Thyroid gland (tissue), 4 donors: ENCODE data around the gene ANKHD1. TPM values are rescaled to one million over a fixed set of nuclear protein-coding genes. Genes with fewer than 3 reads are reported as not detected.

Experiments used
- DNase-seq, 2 donors: peaks; one replicate each; pipeline ENCODE4 v3.0.0-alpha.2; 2019
- H3K27ac ChIP-seq, 3 donors: fragments of 200-600 bp; sonication (generic); 1 replicate in 2 of 3; 2 replicates in 1 of 3; pipeline ENCODE4 v1.5.1; 2016 to 2019; ENCODE audit warnings: mild to moderate bottlenecking in 1 of 3, moderate library complexity in 1 of 3
- H3K27me3 ChIP-seq: fragments of 200-600 bp; sonication (generic); one replicate; pipeline ENCODE4 v1.5.1; 2019
- H3K36me3 ChIP-seq, 2 donors: fragments of 200-600 bp; sonication (generic); one replicate each; pipeline ENCODE4 v1.5.1; 2016 to 2019
- H3K4me1 ChIP-seq, 2 donors: fragments of 200-600 bp; sonication (generic); one replicate each; pipeline ENCODE4 v1.5.1; 2017 to 2019
- H3K4me3 ChIP-seq, 3 donors: fragments of 200-600 bp; sonication (generic); replicated peaks in 1 of 3; 1 replicate in 2 of 3; 2 replicates in 1 of 3; pipeline ENCODE4 v1.5.1; 2016; ENCODE audit warnings: mild to moderate bottlenecking in 1 of 3
- H3K9me3 ChIP-seq: fragments of 200-600 bp; sonication (generic); one replicate; pipeline ENCODE4 v1.5.1; 2017
- CTCF ChIP-seq, 6 experiments: fragments of 200-600 bp in 3 of 6; fragments of 450-650 bp in 3 of 6; sonication (generic) in 3 of 6; IDR thresholded peaks; one replicate each; pipeline ENCODE4 v1.5.1; 2016 to 2019; ENCODE audit warnings: antibody characterized with exemption in 6 of 6, mild to moderate bottlenecking in 2 of 6, inconsistent platforms in 1 of 6, moderate library complexity in 1 of 6
- POLR2A ChIP-seq, 2 donors: fragments of 450-650 bp; IDR thresholded peaks; one replicate each; pipeline ENCODE4 v1.6.1; 2017; ENCODE audit warnings: antibody characterized with exemption in 2 of 2, mild to moderate bottlenecking in 2 of 2, moderate library complexity in 1 of 2
- WGBS, 2 donors: methylation state at CpG; one replicate each; pipeline ENCODE4 v1.1.5; 2017; 5-methylcytosine and 5-hydroxymethylcytosine counted together
- intact Hi-C: fragments of 100-400 bp; cut with DNase I; formaldehyde crosslinking; loops from one replicate; pipeline ENCODE4 v1.15.1; 2023
- total RNA-seq, 4 donors: library from RNA; depleted of rRNA; stranded (reverse); fragments of >200 nt; gene quantifications; one replicate each; pipeline ENCODE4 v1.2.3, GENCODE V29; 2016

The ANKHD1 gene
- total RNA-seq, 4 donors from 2014 or later: 148 to 247 (median 163) TPM

DNA sequence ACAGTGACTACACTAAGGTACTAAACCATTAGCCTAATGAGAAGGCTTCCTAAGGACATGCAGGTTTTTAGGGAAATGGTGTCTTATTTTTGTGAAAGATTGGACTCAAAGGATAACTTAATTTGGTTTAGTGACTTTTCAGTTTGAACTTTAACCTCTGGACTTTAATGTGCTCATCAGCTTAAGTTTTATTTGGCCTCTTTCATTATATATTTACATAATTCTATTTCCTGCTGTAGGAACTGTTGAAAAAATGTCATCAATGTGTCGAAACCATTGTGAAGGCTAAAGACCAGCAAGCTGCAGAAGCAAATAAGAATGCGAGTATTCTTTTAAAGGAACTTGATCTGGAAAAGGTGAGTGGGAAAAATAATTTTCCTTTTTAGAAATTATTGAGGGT, 111.5 kb downstream of the ANKHD1 start:
- Histone ChIP-seq H3K27ac (no peak overlapping the region), H3K36me3 (peaks cover 34 to 53% of the 10 kb centered on the region in 2 donors), H3K4me1 (no peaks in the 10 kb centered on the region), H3K4me3 (no peak overlapping the region), H3K27me3 (no peaks in the 10 kb centered on the region), H3K9me3 (no peaks in the 10 kb centered on the region)
- DNase-seq: no peak
- intact Hi-C loops: no loop called here
- TF ChIP-seq CTCF (IDR thresholded peaks at IDR 0.05) (no peak), POLR2A (IDR thresholded peaks at IDR 0.05) (no peak)
- WGBS, 2 donors: 96 to 97% methylated on average over 2 of the region's 2 CpGs

- no peaks in the 10 kb centered on the region for H3K4me1 ChIP-seq
- H3K36me3 ChIP-seq: peaks cover 40 to 42% of the 10 kb centered on the region in 2 donors
- no peak overlapping the region for H3K27ac ChIP-seq
- 91 to 97% methylated on average over 2 of the region's 2 CpGs for WGBS, 2 donors
- H3K27me3 ChIP-seq: no peaks in the 10 kb centered on the region
- TF ChIP-seq POLR2A (IDR thresholded peaks at IDR 0.05): no peak
- TF ChIP-seq CTCF (IDR thresholded peaks at IDR 0.05): no peak
- no peak overlapping the region for H3K4me3 ChIP-seq
- intact Hi-C loops: no loop called here
- no peaks in the 10 kb centered on the region for H3K9me3 ChIP-seq
- no peak for DNase-seq
Observed at GRCh38 chr5:140524003-140524402, 122.4 kb downstream of the ANKHD1 start.

- Histone ChIP-seq H3K4me1 (no peaks in the 10 kb centered on the region), H3K36me3 (peaks cover 40 to 55% of the 10 kb centered on the region in 2 donors)
- intact Hi-C loops: no loop called here
Observed at GRCh38 chr5:140540227-140540626, 138.6 kb downstream of the ANKHD1 start.

DNA sequence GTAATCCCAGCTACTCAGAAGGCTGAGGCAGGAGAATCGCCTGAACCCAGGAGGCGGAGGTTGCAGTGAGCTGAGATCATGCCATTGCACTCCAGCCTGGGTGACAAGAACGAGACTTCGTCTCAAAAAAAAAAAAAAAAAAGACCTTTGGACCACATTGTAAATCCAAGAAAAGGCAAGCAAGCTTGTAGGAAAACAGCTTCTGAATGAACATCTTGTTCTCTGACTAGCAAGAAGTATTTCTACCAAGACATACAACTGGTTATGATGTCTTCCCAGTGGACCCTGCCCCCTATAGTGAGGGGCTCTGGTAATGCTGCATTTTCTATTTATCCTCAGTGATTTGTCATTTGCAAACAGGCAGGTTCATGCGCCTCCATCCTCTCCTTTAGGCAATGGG, 141.3 kb downstream of the ANKHD1 start:
- intact Hi-C loops: no loop called here
- no peak for DNase-seq
- Histone ChIP-seq H3K4me1 (peaks cover 8 to 12% of the 10 kb centered on the region in 2 donors), H3K27me3 (no peaks in the 10 kb centered on the region), H3K36me3 (peaks cover 32 to 39% of the 10 kb centered on the region in 2 donors), H3K4me3 (no peak overlapping the region), H3K9me3 (no peaks in the 10 kb centered on the region), H3K27ac (no peak overlapping the region)
- 93 to 99% methylated on average over 5 of the region's 5 CpGs for WGBS, 2 donors
- TF ChIP-seq POLR2A (IDR thresholded peaks at IDR 0.05) (no peak), CTCF (IDR thresholded peaks at IDR 0.05) (no peak)

More at GRCh38 chr5:140540227-140540626, 138.6 kb downstream of the ANKHD1 start:
- no peaks in the 10 kb centered on the region for H3K27me3 ChIP-seq
- no peak for DNase-seq
- H3K4me3 ChIP-seq: no peak overlapping the region
- 95 to 98% methylated on average over 1 of the region's 1 CpG for WGBS, 2 donors
- H3K27ac ChIP-seq: no peak overlapping the region
- TF ChIP-seq POLR2A (IDR thresholded peaks at IDR 0.05) (no peak), CTCF (IDR thresholded peaks at IDR 0.05) (no peak)
- H3K9me3 ChIP-seq: no peaks in the 10 kb centered on the region

DNA sequence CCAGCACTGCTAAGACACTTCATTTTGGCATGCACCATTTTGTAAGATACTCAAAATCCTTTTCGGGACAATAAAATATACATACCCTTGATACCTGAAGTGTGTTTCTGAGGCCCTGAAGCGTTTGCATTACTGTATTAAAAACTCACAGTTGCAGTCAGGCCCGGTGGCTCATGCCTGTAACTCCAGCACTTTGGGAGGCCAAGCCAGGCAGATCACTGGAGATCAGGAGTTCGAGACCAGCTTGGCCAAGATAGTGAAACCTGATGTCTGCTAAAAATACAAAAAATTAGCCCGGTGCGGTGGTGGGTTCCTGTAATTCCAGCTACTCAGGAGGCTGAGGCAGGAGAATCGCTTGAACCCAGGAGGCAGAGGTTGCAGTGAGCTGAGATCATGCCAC, 143.4 kb downstream of the ANKHD1 start:
- no peak overlapping the region for H3K27ac ChIP-seq
- TF ChIP-seq CTCF (IDR thresholded peaks at IDR 0.05) (no peak), POLR2A (IDR thresholded peaks at IDR 0.05) (no peak)
- H3K27me3 ChIP-seq: no peaks in the 10 kb centered on the region
- H3K36me3 ChIP-seq: peaks cover 12 to 21% of the 10 kb centered on the region in 2 donors
- peaks cover 23 to 30% of the 10 kb centered on the region in 2 donors for H3K4me1 ChIP-seq
- no peaks in the 10 kb centered on the region for H3K9me3 ChIP-seq
- intact Hi-C loops: loop anchor here (5.0 kb wide), 1 partner anchor 102 kb away; the partner anchor contains the start of genes IK and NDUFA2
- no peak for DNase-seq
- 97 to 98% methylated on average over 7 of the region's 7 CpGs for whole genome bisulfite sequencing, 2 donors
- no peak overlapping the region for H3K4me3 ChIP-seq
